ENCODE results near the gene TREML4.
"Not testable (repeated sequence)": the region's sequence is repeated elsewhere in the genome, so short reads cannot be mapped to it uniquely, and the experiment has no call there.

The TREML4 gene

DNA sequence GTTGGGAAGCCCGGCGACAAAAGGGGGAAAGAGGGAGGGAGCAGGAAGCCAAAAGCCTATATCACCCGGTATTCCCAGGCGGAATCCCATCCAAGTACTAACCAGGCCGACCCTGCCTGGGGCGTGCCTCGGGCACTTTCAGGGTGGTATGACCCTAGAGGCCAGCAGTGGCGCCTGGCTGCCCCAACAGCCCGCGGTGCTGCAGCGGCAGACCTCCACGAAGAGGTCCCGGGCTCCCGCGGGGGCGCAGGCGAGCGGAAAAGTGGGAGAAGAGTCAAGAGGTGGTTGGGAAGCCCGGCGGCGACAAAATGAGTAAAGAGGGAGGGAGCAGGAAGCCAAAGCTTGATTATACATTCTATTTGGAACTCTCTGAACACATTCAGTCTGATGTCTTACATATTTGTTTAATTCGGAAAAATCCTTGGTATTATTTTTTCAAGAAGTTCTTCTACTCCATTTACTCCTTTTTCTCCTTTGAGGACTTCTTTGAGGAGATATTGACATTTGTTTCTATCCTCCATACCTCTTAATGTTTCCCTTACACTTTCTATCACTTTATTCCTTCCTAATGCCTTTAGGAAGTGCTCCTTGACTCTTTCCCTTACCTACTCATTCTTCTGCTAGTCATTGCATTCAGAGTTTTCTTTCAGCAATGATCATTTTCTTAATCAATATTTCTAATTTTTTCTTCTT, 11.5 kb downstream of the TREML4 start:
- in situ Hi-C loops (cut with MboI; ENCODE audit: low pct_unique_long_range_greater_than_20kb, low sequenced_read_pairs): no loop called here
- no peak for DNase-seq

- DNase-seq; in situ Hi-C loops (cut with MboI; ENCODE audit: low pct_unique_long_range_greater_than_20kb, low sequenced_read_pairs): not testable (repeated sequence)
These were observed 18.4 kb downstream of the TREML4 start for GRCh38 chr6:41246529-41246928.

DNA sequence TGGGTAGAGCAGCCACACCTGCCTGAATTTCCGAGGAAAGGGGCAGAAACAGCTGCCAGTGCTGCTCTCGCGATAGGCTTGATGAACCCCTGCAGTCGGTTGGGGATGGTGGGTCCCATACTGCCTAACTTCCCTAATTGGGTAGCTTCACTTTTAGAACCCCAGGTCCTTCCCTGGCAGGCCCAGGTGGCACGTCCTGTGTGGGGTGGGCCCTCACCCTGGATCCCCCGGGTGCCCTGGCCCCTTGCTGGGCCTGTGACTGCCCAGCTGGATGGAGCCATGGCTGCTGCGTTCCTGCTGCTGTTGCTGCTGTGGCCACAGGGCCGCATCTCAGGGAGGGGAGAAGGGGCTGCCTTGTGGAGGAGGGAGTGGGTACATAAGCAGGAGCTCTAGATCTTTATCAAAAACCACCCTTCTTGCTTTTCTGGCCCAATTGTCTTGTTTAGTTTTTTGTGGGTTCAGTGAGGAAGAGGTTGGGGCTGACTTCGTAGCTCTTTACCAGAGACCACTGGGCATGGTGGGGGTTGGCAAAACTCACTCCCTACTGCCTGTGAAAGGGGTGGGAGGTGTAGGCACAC, 19.2 kb downstream of the TREML4 start:
- no peak for DNase-seq
- in situ Hi-C loops (cut with MboI; ENCODE audit: low pct_unique_long_range_greater_than_20kb, low sequenced_read_pairs): no loop called here

DNA sequence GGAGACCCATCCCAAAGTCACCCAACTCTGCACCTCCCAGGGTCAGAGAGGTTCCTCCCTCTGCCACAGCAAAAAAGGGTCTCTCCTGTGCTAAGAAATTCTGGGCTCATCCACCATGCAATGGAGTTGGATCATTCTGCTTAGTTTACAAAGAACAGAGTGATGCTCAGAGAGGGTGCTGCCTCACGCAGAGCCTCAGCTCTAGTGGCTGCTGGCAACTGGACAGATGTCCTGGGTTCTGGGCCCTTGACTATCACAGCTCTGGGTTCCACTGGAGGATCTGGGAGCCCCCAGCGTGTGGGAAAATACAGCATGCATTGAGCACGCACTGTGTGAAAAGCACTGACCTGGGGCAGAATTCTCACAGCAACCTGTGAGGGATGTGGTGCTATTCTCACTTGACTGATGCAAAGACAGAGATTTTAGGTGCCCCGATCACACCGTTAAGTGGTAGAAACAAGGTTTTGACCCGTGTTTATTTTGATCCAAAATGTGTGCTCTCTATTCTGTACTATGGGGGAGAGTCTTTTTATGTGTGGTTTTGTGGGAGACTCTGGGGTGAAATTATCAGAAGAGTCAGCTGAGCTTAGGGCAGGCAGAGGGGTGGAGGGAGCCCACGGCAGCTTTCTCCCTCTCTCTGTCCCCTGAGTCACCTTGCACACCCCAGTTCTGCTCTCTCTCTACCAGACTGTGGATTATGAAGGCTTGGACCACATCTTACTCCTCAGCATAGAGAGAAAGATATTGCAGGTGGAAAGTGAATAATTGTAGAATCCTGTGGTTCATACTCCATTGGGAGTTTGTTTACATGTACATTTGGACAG, 19.9 kb downstream of the TREML4 start:
- DNase-seq: no peak
- in situ Hi-C loops (cut with MboI; ENCODE audit: low pct_unique_long_range_greater_than_20kb, low sequenced_read_pairs): no loop called here

DNA sequence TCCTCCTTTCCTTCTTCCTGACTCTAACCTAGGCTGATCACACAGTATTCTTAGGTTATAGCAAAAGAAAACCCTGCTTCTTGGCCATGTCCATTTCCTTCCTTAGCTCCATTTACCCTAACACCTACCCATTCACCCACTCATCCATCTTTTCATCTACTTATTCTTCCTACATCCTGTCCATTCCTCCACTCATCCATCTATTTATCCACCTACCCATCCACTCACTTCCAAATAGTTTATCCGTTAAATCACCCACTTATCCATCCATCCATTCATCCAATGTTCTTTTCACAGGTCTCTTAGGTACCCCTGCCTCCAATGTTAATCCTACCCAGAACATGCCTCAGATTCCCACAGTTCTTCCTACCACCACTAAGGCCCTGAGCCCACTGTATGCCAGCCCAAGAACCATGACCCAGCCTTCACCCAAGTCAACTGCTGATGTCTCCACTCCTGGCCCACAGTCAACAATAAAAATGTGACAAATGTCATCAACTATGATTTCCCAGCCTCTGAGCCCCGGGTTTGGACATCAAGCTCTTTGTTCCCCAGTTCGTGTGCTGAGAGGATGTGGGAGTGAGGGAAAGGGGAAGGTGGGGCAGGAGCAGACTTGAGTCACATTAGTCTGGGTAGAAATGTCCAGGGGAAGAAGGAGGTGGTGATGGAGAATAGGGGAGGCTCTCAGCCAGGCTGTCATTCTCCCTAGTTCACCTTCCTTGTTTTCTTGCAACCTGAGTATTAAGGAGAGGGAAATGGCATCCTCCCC, 24.4 kb downstream of the TREML4 start:
- DNase-seq: no peak
- in situ Hi-C loops (cut with MboI; ENCODE audit: low pct_unique_long_range_greater_than_20kb, low sequenced_read_pairs): no loop called here

GRCh38 chr6:41255110-41255509, 27.0 kb downstream of the TREML4 start:
- in situ Hi-C loops (cut with MboI; ENCODE audit: low pct_unique_long_range_greater_than_20kb, low sequenced_read_pairs): no loop called here
- DNase-seq: no peak

DNA sequence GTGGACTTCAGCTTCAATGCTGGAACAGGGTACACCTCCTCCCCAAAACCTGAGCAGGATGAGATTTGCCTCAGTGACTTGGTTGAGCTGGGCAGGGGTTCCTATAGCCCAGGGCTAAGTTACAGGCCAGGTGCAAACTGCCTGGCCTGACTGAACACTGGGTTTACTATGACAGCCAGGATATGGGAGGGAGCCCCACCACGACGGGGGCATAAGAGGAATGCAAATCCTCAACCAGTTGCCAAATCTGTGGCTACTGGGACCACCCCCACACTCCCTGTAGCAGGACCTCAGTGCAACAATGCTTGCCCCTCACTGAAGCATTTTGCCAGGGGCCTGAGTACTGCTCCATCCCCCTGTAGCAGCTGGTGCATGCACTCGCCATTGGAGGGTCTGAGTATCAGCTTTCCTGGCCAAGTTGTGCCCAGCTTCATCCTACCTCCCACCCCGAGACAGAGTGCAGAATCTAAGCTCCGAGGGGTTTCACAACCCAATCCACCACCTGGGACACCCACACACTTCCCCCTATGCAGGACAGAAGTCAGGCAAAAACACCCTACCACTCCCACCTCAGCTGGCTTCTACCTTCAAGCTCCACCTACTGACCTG, 27.6 kb downstream of the TREML4 start:
- DNase-seq: no peak
- in situ Hi-C loops (cut with MboI; ENCODE audit: low pct_unique_long_range_greater_than_20kb, low sequenced_read_pairs): no loop called here

DNA sequence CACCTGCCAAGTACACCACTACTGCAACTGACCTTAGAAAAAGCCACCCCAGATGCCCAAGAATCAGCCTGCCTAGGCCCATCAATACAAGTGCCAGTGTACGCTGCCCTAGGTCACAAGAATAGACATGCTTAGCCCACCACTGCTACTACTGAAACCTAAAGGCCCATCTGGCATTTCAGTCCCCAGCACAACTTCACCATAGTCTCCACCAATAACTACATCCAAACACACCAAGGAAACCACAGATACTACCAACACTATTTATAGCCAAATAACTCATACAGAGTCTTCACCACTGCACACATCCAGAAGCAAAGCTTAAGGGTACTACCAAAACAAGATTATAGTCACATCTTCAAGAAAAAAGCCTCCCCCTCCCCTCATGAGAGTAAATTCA, 28.2 kb downstream of the TREML4 start:
- DNase-seq: no peak
- in situ Hi-C loops (cut with MboI; ENCODE audit: low pct_unique_long_range_greater_than_20kb, low sequenced_read_pairs): no loop called here

GRCh38 chr6:41257369-41258195, 29.4 kb downstream of the TREML4 start:
- peak; percentile 17 for DNase-seq
- in situ Hi-C loops (cut with MboI; ENCODE audit: low pct_unique_long_range_greater_than_20kb, low sequenced_read_pairs): no loop called here

GRCh38 chr6:41258196-41258493, 30.0 kb downstream of the TREML4 start:
- in situ Hi-C loops (cut with MboI; ENCODE audit: low pct_unique_long_range_greater_than_20kb, low sequenced_read_pairs): no loop called here
- no peak for DNase-seq

- no peak for DNase-seq
- in situ Hi-C loops (cut with MboI; ENCODE audit: low pct_unique_long_range_greater_than_20kb, low sequenced_read_pairs): no loop called here
These were observed 34.3 kb downstream of the TREML4 start for GRCh38 chr6:41262401-41262800.

GRCh38 chr6:41263267-41263666, 35.1 kb downstream of the TREML4 start:
- DNase-seq: no peak
- in situ Hi-C loops (cut with MboI; ENCODE audit: low pct_unique_long_range_greater_than_20kb, low sequenced_read_pairs): no loop called here

DNA sequence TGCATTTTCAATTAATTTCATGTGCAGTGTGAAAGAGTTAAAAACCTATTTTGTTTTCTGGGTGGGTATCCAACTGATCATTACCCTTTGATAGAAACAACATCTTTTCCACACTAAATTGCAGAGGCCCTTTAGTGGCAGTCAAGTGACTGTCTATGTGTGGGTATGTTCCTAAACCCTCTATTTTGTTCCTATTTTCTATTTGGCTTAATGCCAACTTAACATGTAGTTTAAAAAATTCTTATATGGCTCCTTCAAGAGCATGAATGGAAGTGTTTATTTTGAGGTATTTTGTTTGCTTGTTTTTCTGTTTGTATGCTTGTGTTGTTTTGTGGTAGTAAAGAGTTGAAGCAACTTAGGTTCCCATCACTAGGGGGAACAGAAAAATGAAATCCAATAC, 38.4 kb downstream of the TREML4 start:
- no peak for DNase-seq
- in situ Hi-C loops (cut with MboI; ENCODE audit: low pct_unique_long_range_greater_than_20kb, low sequenced_read_pairs): no loop called here

DNA sequence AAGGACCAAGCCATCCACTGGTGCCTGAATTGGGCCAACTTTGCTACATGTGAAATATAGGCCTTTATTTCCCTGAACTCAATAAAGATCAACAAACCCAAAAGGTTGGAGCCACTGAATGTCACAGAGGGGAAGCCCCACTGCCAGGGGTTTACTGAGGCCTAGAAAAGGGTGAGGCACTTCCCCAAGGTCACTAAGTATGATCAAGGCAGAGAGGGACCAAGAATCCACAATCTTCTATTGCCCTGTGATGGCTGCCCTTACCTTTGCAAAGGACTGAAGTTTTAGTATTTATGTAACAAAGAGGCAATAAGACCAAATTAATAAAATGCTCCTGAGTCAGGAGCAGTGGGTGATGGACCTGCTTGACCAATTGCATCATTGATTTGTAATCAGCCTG, 40.3 kb downstream of the TREML4 start:
- DNase-seq: no peak
- in situ Hi-C loops (cut with MboI; ENCODE audit: low pct_unique_long_range_greater_than_20kb, low sequenced_read_pairs): no loop called here

DNA sequence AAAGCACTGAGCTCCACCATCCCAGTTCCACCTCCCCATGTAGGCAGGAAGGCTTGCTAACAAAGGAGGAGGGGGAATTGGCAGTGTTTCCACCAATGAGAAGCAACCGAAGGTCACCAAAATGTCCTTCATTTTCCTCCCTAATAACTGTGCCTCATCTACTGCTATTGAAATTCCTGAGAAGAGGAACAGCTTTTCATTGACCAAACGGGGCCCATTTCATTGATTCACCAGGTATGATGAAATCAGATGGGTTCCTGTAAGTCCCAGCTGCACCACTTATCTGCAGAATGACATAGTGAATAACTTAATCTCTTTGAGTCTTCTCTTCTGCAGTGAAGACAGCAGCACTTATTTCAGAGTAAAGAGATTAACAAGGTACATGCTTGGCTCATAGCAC, 41.0 kb downstream of the TREML4 start:
- in situ Hi-C loops (cut with MboI; ENCODE audit: low pct_unique_long_range_greater_than_20kb, low sequenced_read_pairs): no loop called here

DNA sequence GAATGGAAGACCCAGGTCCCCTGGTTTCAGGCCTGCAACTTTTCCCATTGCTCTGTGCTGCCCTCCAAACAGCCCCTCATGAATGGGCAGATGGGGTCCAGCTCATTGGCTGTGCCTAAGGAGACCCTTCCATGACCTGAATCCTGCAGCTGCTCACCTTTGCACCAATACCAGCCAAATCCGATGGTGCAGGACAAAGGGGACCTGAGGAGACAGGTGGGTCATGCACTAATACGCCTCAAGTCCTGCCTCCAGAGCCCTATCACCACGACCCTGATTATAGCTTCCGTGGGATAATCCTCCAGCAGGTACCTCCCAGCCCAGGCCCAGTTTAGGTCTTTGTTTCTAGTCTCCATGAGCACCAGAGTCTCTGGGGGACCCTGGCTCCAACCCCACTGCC, 41.6 kb downstream of the TREML4 start:
- DNase-seq: no peak

More for the DNA sequence above, 41.0 kb downstream of the TREML4 start:
- DNase-seq: no peak

GRCh38 chr6:41271901-41272395, 43.8 kb downstream of the TREML4 start:
- DNase-seq: no peak

More for the DNA sequence above, 41.6 kb downstream of the TREML4 start:
- in situ Hi-C loops (cut with MboI; ENCODE audit: low pct_unique_long_range_greater_than_20kb, low sequenced_read_pairs): no loop called here

GRCh38 chr6:41272591-41273240, 44.6 kb downstream of the TREML4 start:
- DNase-seq: no peak
- in situ Hi-C loops (cut with MboI; ENCODE audit: low pct_unique_long_range_greater_than_20kb, low sequenced_read_pairs): no loop called here

More at GRCh38 chr6:41271901-41272395, 43.8 kb downstream of the TREML4 start:
- in situ Hi-C loops (cut with MboI; ENCODE audit: low pct_unique_long_range_greater_than_20kb, low sequenced_read_pairs): no loop called here
